ENCODE data around the gene SEPTIN1.

DNA sequence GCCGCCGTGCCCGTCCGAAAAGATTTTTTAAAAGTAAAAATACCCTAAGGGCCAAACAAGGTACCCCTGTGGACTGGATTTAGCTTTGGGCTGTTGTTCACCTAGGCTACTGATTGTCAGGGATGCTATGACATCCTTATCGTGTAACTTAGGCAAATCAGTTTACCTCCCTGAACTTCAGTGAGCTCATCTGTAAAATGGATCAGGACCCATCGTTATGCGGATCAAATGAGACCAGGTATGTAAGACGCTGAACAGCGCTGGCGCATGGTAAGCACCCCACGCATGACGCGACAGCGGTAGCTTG lies 24.4 kb upstream of the SEPTIN1 start:
- TF ChIP-seq SP2 (tag by site-specific recombination; IDR thresholded peaks at IDR 0.05): no peak
- TF ChIP-seq, protein P1, sequence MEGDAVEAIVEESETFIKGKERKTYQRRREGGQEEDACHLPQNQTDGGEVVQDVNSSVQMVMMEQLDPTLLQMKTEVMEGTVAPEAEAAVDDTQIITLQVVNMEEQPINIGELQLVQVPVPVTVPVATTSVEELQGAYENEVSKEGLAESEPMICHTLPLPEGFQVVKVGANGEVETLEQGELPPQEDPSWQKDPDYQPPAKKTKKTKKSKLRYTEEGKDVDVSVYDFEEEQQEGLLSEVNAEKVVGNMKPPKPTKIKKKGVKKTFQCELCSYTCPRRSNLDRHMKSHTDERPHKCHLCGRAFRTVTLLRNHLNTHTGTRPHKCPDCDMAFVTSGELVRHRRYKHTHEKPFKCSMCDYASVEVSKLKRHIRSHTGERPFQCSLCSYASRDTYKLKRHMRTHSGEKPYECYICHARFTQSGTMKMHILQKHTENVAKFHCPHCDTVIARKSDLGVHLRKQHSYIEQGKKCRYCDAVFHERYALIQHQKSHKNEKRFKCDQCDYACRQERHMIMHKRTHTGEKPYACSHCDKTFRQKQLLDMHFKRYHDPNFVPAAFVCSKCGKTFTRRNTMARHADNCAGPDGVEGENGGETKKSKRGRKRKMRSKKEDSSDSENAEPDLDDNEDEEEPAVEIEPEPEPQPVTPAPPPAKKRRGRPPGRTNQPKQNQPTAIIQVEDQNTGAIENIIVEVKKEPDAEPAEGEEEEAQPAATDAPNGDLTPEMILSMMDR (tag by site-specific recombination; IDR thresholded peaks at IDR 0.05): no peak
- TF ChIP-seq ZNF24 (tag by site-specific recombination; IDR thresholded peaks at IDR 0.05): no peak
- TF ChIP-seq ZNF223 (tag by site-specific recombination; IDR thresholded peaks at IDR 0.05): no peak
- TF ChIP-seq ZBTB8A (tag by site-specific recombination; IDR thresholded peaks at IDR 0.05): no peak
- no peak for TF ChIP-seq KLF16 (tag by site-specific recombination; IDR thresholded peaks at IDR 0.05)
- no peak for TF ChIP-seq ZSCAN16 (tag by site-specific recombination; IDR thresholded peaks at IDR 0.05)
- TF ChIP-seq, protein P2, sequence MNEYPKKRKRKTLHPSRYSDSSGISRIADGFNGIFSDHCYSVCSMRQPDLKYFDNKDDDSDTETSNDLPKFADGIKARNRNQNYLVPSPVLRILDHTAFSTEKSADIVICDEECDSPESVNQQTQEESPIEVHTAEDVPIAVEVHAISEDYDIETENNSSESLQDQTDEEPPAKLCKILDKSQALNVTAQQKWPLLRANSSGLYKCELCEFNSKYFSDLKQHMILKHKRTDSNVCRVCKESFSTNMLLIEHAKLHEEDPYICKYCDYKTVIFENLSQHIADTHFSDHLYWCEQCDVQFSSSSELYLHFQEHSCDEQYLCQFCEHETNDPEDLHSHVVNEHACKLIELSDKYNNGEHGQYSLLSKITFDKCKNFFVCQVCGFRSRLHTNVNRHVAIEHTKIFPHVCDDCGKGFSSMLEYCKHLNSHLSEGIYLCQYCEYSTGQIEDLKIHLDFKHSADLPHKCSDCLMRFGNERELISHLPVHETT (tag by site-specific recombination; IDR thresholded peaks at IDR 0.05): no peak

All from HEK293 (cell line).